Fibroblast of peridontal ligament (primary cell): ENCODE results near the gene NYAP2.

Experiments used
- DNase-seq: peaks from one replicate; pipeline ENCODE4 v3.0.0-alpha.2; 2010; ENCODE audit errors: extremely low read depth

NYAP2 gene

DNA sequence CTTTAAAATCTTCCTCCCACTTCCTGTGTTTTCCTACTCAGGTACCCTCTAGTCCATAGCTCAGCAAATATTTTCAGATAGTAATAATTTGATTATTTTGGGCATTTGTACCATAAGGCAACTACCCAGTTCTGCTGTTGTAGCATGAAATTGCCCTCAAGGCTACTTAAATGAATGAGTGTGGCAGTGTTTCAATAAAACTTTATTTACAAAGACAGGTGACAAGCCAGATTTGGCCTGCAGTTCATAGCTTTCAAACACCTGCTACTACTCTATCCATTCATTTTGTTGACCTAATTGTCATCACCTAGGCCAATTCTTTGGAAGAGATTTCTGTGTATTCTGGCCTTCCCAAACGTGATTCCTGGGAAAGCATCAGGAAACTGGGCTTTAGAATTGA lies 28.9 kb downstream of the NYAP2 start:
- DNase-seq = no peak

DNA sequence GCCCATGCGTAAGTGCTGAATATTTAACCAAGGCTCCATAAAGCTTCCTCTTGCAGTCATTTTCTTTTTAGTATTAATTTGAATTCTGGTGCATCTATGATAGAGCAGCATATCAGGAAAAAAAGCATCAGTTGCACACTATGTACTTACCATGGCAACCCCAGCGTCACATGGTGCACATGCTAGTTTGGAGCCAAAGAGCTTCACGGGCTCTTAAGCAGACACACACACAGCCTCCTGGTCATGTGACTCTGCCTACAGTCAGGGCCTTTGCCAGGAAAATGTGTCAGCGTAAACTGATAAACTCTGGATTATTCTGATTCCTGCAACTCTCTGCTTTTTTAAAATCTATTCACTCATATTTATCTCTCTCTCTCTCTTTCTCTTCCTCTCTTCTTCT lies 30.2 kb downstream of the NYAP2 start:
- peak; percentile 7 for DNase-seq

DNA sequence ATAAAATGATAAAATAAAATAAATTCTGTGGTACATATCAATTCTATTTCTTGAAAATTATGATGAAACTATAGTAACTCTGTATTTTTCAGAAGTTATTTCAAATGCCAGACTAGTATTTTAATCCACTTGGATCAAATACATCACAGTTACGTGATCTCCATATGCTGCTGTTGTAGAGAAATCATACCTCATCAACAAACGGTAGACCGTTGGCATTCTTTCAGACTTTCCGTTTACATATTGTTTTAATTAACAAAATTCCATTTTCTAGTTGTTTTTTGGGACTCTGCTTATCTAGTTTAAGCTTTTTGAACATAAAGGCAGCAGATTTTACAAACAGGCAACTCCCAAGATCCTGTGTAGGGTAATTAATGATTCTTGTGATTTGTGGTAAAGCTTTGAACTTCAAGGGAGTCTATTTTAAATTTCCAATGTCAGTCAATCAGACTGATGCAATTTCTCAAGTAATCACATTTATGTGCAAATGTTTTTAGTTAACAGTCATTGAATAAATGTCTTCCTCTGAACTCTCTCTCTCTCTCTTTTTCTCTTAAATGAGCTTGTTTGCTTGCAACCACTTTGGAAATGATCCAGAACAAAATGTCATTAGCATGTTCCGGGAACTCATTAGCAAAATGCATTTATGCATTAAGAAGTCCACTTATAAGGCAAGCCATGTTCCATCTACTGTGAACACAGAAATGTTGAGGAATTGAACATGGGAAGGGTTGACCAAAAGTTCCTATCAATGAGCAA lies 31.8 kb downstream of the NYAP2 start:
- peak; percentile 2 for DNase-seq

DNA sequence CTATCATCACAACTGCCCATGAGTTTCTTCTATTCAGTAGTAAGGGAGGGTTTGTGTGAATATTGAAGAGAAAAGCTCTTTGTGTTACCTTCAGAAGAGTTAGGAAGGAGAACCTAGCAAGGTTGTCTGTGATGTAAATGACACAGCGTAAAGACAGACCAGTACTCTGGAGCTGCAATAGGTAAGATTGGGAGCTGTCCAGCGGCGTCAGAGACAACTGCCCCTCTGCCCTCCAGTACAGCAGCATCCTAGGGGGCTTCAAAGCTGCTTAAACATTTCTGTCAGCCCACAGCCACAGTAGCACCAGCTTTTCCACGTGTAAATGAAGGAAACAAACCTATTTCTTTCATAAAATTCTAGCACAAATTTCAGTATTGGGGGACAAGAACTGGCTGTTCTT lies 34.5 kb downstream of the NYAP2 start:
- no peak for DNase-seq

DNA sequence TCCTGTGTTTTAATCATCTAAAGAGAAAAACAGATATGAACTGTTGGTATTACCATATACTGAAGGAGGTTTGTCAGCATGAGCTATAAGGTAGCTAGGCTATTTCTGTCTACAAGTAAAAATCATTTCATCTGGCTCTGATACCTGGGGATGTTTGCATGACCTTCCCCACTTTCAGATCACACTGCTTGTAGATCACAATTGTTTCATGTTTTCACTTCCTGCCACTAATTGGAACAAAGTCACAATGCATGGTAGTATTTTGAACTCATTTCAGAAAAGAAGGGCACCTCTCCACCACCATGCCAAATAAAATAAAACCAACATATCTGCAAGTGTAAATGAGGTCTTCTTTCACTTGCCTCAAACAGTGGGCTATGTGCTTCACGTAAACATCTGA lies 37.8 kb downstream of the NYAP2 start:
- no peak for DNase-seq

DNA sequence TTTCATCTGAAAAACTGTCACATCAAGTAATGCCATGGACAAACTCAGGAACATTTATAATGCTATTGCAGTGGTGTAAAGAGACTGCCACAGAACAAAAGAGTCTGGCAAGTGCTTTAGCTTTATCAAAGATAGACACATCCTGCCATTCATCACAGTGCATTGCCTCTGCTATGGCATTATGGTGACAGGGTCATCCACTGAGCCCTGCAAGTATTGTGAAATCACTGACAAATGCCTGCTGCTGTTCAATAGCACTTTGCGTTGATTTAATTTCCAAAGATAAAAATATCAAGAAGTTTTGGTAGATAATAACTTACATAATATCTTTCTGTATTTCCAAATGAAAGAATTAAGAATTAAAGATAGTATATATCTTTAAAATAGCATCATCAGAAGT lies 38.7 kb downstream of the NYAP2 start:
- DNase-seq = no peak

DNA sequence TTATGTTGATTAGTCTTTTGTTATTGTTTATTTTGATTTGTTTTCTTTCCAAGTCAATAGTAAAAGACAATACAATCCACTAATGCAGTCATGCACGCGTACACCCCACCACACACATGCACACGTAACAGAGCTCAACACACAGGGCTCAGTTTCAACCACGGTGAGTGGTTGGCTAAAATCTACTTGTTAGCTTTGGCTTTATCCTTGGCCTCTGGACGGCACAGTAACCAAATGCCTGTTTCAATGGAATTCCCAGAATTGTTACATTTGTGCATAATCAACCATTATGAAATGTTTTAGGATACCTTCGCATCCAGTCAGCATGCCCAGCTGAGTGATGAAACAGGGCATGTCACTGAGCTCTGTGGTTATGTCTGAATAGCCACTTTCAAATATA lies 53.2 kb downstream of the NYAP2 start:
- DNase-seq = peak; percentile 7

DNA sequence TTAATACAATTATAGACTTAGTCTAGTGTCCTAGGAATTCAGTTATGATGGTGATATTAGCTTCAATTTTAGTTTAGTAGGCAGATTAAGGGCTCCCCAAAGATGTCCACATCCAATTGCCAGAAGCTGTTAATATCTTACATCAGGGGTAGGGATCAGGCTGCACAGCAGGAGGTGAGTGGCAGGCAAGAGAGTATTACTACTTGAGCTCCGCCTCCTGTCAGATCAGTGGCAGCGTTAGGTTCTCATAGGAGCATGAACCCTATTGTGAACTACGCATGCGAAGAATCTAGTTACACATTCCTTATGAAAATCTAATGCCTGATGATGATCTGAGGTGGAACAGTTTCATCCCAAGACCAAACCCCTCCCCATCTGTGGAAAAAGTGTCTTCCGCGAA lies 54.9 kb downstream of the NYAP2 start:
- no peak for DNase-seq

DNA sequence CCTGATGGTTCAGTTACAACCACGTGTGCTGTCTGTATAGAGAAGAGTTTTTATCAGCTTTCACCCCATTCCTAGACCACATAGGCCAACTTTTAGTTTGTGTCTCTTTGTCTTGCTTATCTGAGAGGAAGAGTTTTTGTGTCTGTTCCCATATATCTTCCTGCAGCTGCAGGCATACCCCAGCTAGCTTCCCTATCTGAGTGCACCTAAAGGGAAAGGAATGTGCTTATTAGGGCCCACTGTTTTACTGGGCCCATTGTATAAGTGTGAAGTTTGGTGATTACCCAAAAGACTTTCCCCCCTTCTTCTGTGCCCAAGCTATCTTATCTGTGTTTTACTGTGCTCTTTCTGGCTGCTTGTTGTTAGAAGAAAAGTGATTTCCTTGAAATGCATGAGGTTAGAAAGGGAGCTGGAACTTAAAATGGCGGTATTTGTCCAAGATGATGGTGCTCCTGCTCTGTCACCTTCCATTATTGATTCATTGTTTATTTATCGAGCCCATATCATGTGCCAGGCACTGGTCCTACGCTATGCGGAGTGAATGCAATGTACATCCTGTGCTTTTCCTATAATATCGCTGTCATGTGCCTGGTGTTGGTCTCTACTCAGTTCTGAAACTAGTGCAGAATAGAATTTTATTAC lies 57.2 kb downstream of the NYAP2 start:
- DNase-seq = no peak

DNA sequence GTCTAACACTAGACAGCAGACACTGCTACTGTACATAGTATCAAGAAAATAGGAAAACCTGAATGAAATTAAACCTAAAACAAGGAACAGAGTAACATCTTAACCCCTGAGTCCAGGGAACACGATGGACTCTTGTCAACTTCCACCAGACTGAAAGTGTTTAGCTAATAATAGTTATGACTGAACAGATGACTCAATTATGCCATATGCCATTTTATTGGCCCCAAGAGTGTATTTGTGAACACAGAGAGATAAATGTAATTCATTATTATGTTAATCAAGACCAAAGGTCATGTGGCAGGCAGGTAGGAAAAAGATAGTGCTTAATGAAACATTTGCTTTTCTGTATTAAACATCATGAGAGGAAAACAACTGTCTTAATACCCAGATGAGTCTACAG lies 58.0 kb downstream of the NYAP2 start:
- no peak for DNase-seq

DNA sequence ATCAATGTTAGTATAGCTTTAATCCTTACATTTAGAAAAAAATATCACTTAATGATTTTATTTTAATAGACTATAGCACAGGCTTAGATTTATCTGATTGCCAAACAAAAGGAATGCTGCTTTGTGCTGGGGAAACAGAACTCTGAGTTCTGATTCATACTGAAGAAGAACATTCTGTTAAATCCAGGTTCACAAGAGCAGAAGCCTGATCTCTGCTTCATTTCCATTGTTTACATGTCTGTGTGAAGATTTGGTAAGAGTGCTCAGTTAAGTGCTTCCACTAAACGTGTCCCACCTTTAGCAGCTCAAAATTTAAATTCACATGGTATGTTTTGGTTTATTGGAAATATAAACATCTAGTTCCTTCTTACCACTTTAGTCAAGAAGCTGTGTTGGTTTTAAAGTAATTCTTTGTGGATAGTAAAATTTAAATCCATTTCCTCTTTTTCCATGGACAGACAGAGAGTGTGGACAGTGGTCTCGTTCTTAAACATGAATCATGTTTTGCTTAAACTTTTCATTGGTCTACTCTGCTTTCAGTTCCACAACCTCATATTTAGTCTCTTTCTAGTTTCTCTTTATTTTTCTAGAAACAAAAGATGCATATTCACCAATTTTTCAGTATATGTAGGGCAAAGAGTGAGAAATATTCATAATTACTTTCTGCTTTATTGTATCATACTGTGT lies 59.1 kb downstream of the NYAP2 start:
- no peak for DNase-seq

DNA sequence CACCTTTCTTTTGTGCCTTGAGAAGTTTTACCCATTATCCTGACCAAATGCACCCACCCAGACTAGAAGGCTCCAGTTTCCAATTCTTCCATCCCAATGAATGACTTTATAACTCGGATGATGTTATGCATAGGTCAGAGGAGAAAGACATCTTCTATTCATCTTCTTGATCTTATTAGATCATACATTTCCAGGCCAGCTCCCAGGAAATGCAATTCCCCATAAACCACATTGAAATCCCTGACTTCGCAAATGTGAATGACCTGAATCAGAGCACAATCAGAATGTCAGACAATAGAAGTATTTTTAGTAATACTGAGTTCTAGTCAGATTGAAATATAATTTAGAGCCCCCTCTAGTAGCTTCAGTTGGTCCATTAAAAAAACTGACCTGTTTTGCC lies 62.9 kb downstream of the NYAP2 start:
- no peak for DNase-seq

DNA sequence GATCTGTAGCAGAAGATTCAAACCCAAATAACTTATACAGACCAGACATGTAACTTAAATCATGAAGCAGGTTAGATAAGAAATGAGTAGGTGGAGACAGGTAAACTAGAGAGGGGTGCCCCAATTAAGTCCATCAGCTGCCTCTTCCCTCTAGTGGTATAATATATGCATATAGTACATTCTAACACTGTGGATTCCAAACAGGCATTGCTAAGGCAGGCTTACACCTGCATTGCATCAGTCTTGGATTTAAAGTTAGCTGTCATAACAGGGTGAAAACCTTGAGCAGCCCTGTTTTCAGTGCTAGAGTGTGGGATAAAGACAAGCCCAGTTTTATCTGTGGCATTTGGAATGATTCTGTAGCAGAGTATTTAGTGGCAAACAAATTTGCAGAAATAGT lies 63.4 kb downstream of the NYAP2 start:
- DNase-seq = no peak

DNA sequence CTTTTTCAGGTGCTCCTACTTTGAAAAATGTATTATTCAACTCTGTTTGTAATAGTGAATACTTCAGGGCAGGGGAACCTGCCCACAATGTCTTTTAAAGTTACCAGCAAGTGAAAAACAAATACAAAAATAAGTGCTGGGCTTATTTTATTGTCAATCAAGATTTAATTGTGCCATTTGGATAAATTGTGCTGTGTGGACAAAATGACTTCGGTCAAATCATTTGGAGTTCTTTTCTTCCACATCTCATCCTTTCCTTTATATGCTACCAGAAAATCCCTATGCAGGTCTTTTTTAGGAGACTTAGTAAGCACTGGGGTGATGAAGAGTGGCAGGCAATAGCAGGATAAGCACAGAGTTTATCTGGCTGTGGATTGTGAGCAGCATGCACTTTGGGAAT lies 63.9 kb downstream of the NYAP2 start:
- no peak for DNase-seq

DNA sequence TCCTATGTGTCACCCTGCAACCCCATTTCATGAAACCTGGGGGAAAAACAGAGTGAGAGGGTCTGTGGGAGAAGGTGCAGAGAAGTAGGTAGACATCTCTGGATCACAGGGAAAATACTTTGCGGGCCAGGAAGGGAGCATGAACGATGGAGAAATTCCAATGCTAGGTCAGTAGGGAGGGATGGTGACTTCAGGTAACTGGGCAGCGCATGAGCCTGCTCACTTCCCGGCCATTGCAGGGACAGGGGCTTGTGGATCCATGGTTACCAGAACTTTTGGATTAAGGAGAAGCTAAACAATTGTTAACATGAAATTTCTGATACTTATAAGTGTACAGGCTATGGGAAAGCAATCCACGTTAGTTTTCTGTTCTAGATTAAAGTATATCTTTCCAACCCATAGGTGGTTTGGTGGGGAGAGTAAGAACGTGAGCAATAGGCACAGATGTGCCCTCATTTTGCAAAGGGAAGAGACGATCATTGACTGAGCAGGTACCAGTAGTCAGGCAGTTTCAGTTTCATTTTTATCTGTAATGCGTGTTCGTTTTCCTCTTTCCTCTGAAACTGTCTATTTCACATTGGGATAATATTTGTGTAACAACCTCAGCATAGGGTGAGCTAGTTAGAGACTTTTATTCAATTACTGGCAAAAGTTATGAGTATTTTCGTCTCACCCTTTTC lies 65.0 kb downstream of the NYAP2 start:
- DNase-seq = peak; percentile 6

DNA sequence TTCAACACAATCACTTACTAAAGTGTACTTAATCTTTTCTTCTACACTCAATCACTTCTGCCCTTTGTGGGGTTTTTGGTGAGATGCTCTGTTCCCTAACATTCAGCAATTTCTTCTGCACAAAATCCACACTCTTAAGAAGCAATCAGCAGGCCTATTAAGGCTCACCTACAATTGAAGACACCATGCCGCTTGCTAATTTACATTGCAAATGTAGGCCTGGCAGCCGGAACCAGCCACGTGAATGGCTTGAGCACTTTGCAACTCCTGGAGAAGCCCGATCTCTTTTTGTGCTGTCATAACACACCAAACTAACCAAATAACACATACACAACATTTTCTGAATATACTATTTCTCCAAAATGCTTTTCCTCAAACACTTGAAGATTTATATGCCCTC lies 66.3 kb downstream of the NYAP2 start:
- no peak for DNase-seq

DNA sequence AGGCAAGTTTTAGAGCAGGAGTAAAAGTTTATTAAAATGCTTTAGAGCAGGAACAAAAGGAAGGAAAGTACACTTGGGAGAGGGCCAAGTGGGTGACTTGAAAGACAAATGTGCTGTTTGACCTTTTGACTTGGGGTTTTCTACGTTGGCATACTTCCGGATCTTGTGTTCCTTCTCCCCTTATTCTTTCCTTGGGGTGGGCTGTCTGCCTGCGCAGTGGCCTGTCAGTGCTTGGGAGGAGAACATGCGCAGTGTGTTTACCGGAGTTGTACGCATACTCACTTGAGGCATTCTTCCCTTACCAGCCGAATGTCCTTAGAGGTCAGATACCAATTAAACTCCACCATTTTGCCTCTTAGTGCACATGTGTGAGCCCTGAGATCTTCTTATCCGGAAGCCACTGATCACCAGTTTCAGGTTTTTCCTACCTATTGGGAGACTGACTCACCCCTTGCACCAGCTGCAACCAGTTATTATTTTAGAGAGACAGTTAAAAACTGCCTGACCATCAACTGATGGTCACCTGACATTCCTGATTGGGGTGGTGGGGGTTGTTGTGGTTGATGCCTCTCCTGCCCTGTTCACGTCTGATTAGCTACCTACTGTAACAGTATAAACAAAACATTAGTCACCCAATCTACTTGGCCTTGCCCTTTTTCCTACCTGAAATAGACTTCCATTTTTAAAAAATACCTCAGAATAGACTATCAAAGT lies 67.5 kb downstream of the NYAP2 start:
- no peak for DNase-seq

DNA sequence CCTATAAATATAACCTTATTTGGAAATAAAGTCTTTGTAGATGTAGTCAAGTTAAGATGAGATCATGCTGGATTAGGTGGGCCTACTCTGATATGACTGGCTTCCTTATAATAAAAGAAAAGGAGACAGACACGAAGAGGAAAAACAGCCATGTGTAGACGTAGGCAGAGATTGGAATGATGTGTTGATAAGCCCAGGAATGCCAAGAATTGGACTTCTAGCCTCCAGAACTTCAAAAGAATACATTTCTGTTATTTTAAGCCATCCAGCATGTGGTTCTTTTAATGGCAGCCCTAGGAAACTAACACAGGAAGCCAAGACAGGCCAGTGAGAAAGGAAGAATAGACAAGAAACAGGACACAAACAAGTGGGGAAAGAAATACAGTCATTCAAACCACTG lies 68.6 kb downstream of the NYAP2 start:
- DNase-seq = no peak

DNA sequence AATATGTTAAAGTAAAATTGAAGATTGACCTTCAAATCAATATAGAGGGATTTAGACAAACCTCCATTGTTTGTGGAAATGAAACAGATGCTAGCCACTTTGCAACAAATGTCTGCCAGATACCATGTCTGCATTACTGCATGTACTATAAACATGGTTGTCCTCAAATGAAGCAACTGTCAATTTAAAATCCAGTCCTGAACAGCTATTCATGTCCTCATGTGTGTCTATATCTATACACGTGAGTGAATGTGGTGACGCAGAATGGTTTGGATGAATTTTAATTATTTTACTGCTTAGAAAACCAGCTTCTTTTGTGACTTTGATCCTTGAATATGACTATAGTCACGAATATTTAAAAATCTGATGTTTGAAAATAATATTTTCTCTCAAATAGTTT lies 71.5 kb downstream of the NYAP2 start:
- no peak for DNase-seq

DNA sequence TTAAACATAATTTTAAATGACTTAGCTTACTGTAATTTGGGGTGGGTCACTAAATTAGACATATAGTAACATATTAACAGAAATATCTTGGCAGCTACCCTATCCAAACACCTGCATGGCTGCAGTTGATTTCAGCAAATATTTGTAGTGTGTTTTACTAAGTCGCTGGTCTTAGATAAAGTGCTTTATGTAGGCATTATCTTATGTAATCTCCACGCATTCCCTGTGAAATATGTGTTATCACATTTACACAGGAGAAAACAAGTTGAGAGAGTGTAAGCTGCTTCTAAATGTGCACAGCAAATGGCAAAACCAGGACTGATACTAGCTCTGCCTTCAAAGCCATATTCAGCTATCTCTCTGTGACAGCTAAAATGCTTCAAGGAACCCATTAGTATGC lies 72.0 kb downstream of the NYAP2 start:
- DNase-seq = no peak

DNA sequence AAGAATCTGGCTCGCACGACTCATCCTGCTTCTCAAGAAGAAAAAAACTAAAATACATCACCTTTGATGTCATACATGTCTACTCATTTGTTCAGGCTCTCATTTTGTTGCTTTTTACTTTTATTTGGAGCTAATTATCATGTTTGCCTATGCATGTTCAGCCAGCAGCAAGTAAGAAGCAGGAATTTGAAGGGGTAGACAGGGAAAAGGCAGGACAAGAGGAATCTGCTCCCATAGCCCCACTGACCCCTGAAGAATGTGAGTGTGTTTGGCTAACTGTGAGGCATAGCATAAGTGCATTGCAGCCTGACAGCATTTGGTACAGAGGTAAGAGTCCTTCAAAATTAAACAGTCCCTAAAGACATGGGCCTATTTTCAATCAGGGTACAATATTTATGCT lies 72.7 kb downstream of the NYAP2 start:
- DNase-seq = no peak

DNA sequence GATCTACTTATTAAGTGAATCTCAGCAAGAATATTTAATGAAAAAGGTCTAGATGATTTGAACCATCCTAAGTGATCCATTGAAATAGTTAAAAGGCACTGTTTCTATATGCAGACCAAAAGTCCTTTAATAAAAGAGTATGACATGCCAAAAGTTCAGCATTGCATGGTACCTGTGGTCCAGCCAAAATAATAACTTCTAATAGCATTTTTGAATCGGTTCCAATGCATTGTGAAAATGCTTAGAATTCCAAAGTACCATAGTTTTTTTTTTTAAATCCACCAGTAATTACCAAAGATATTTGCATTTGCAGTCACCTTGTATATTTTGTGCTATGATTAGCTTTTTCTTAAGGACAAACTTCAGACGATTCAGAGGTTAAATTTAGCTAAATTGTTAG lies 79.9 kb downstream of the NYAP2 start:
- no peak for DNase-seq
